ENCODE data around the gene RNFT2.
"Not testable (repeated sequence)": the region's sequence is repeated elsewhere in the genome, so short reads cannot be mapped to it uniquely, and the experiment has no call there.

RNFT2 gene

GRCh38 chr12:116807546-116807945, 69.4 kb downstream of the RNFT2 start:
- H3K27me3 ChIP-seq: no peaks in the 10 kb centered on the region
- H3K9me3 ChIP-seq: no peaks in the 10 kb centered on the region
- no peak for DNase-seq
- H3K36me3 ChIP-seq: no peaks in the 10 kb centered on the region
- no peak overlapping the region for H3K4me3 ChIP-seq (ENCODE audit: low read depth, low read length)
- no peaks in the 10 kb centered on the region for H3K4me1 ChIP-seq
- no peak for TF ChIP-seq CTCF (IDR thresholded peaks at IDR 0.05; ENCODE audit: low read depth, low read length)

- Histone ChIP-seq H3K36me3 (no peaks in the 10 kb centered on the region), H3K4me3 (ENCODE audit: low read depth, low read length) (no peak overlapping the region), H3K27me3 (no peaks in the 10 kb centered on the region), H3K4me1 (no peaks in the 10 kb centered on the region), H3K9me3 (no peaks in the 10 kb centered on the region)
- no peak for TF ChIP-seq CTCF (IDR thresholded peaks at IDR 0.05; ENCODE audit: low read depth, low read length)
- no peak for DNase-seq
These were observed 70.3 kb downstream of the RNFT2 start for GRCh38 chr12:116808113-116809105.

GRCh38 chr12:116812238-116812637, 74.1 kb downstream of the RNFT2 start:
- Histone ChIP-seq H3K4me1 (no peaks in the 10 kb centered on the region), H3K36me3 (no peaks in the 10 kb centered on the region), H3K4me3 (ENCODE audit: low read depth, low read length) (no peak overlapping the region), H3K27me3 (no peaks in the 10 kb centered on the region), H3K9me3 (no peaks in the 10 kb centered on the region)
- no peak for DNase-seq
- TF ChIP-seq CTCF (IDR thresholded peaks at IDR 0.05; ENCODE audit: low read depth, low read length): no peak

GRCh38 chr12:116813271-116814041, 75.3 kb downstream of the RNFT2 start:
- TF ChIP-seq CTCF (IDR thresholded peaks at IDR 0.05; ENCODE audit: low read depth, low read length): no peak

GRCh38 chr12:116814766-116815165, 76.7 kb downstream of the RNFT2 start:
- not testable (repeated sequence) for H3K4me3 ChIP-seq (ENCODE audit: low read depth, low read length); DNase-seq; H3K9me3 ChIP-seq; H3K36me3 ChIP-seq; H3K27me3 ChIP-seq; H3K4me1 ChIP-seq

More at GRCh38 chr12:116813271-116814041, 75.3 kb downstream of the RNFT2 start:
- DNase-seq: no peak
- Histone ChIP-seq H3K9me3 (no peaks in the 10 kb centered on the region), H3K4me3 (ENCODE audit: low read depth, low read length) (no peak overlapping the region), H3K27me3 (no peaks in the 10 kb centered on the region), H3K4me1 (no peaks in the 10 kb centered on the region; the same call in 1 of the 2 replicates), H3K36me3 (no peaks in the 10 kb centered on the region)

- Histone ChIP-seq H3K4me1 (peaks cover 4% of the 10 kb centered on the region; the same call in 1 of the 2 replicates), H3K4me3 (ENCODE audit: low read depth, low read length) (peak overlapping the region; percentile 97), H3K27me3 (no peaks in the 10 kb centered on the region), H3K9me3 (no peaks in the 10 kb centered on the region), H3K36me3 (no peaks in the 10 kb centered on the region)
- no peak for TF ChIP-seq CTCF (IDR thresholded peaks at IDR 0.05; ENCODE audit: low read depth, low read length)
- peak; percentile 42 for DNase-seq
These were observed 80.3 kb downstream of the RNFT2 start for GRCh38 chr12:116818341-116818856.

Data from BE2C (cell line).